ENCODE results near the gene NCK1. TPM values are rescaled to one million over a fixed set of nuclear protein-coding genes. Genes with fewer than 3 reads are reported as not detected.

Gene NCK1
- total and polyA plus RNA-seq, 2 of the 13 experiments (the other 11 are each of a cell fraction or from before 2014, with no cell fraction given), result 14.7 to 30.4 TPM

- TF ChIP-seq ZNF609 (CRISPR knock-in tag; IDR thresholded peaks at IDR 0.05; ENCODE audit: borderline replicate concordance) (peak; percentile 40; the same call in 1 of the 2 replicates), CREBL2 (CRISPR knock-in tag; IDR thresholded peaks at IDR 0.05; ENCODE audit: borderline replicate concordance) (peak; percentile 68; the same call in 1 of the 2 replicates), MAZ (IDR thresholded peaks at IDR 0.05; ENCODE audit: borderline replicate concordance, low read depth, low read length) (no peak), MAZ (CRISPR knock-in tag; IDR thresholded peaks at IDR 0.05; ENCODE audit: low read depth) (peak; percentile 98), IRF9 (CRISPR knock-in tag; IDR thresholded peaks at IDR 0.05; ENCODE audit: borderline replicate concordance) (peak; percentile 94), TSC22D2 (CRISPR knock-in tag; IDR thresholded peaks at IDR 0.05; ENCODE audit: borderline replicate concordance) (peak; percentile 74; the same call in 1 of the 2 replicates), ZNF770 (CRISPR knock-in tag; IDR thresholded peaks at IDR 0.05) (peak; percentile 34; the same call in 1 of the 2 replicates), HNRNPK (IDR thresholded peaks at IDR 0.05; ENCODE audit: low read depth, low read length, poor library complexity, severe bottlenecking) (no peak), MXD1 (CRISPR knock-in tag; IDR thresholded peaks at IDR 0.05) (peak; percentile 95), FOXM1 (CRISPR knock-in tag; IDR thresholded peaks at IDR 0.05) (no peak), NRL (CRISPR knock-in tag; IDR thresholded peaks at IDR 0.05; ENCODE audit: borderline replicate concordance) (peak; percentile 87), ZNF280B (CRISPR knock-in tag; IDR thresholded peaks at IDR 0.05; ENCODE audit: borderline replicate concordance) (peak; percentile 93), POLR2A (IDR thresholded peaks at IDR 0.05; ENCODE audit: insufficient read depth in 1 of 2, low read depth in 2 of 2, low read length in 2 of 2) (peak; percentile 91 to 97), ZNF841 (CRISPR knock-in tag; IDR thresholded peaks at IDR 0.05; ENCODE audit: borderline replicate concordance) (0 out of 2 replicates have a peak, but pooled peaks have one; percentile 86), YY1 (IDR thresholded peaks at IDR 0.05; ENCODE audit: insufficient read depth, insufficient replicate concordance, low read depth, low read length) (peak; percentile 81), ZNF121 (CRISPR knock-in tag; IDR thresholded peaks at IDR 0.05) (no peak), NR2C2 (CRISPR knock-in tag; IDR thresholded peaks at IDR 0.05; ENCODE audit: borderline replicate concordance) (peak; percentile 62; the same call in 1 of the 2 replicates)
Observed at GRCh38 chr3:136861890-136862616, at the start of gene NCK1 (continued).
